T-helper 1 cell treated with Interleukin-12 subunit alpha and Interleukin-12 subunit beta and Interleukin-4 antibody, amounts not matched to agents 30 ng/mL and 1 ng/mL, for 36 hours (primary cell): Measurements from ENCODE around the gene LYPD8. TPM values are rescaled to one million over a fixed set of nuclear protein-coding genes. Genes with fewer than 3 reads are reported as not detected.
"Not testable (repeated sequence)": the region's sequence is repeated elsewhere in the genome, so short reads cannot be mapped to it uniquely, and the experiment has no call there.

Experiments used
- intact Hi-C: fragments of 100-400 bp; cut with micrococcal nuclease; formaldehyde crosslinking; loops from one replicate; pipeline ENCODE4 v1.15.1; 2024
- total RNA-seq: library from RNA; stranded (reverse); gene quantifications from 2 replicates; pipeline ENCODE4 v1.2.3, GENCODE V29; 2022

Gene LYPD8
- total RNA-seq, result not detected in 2 replicates

DNA sequence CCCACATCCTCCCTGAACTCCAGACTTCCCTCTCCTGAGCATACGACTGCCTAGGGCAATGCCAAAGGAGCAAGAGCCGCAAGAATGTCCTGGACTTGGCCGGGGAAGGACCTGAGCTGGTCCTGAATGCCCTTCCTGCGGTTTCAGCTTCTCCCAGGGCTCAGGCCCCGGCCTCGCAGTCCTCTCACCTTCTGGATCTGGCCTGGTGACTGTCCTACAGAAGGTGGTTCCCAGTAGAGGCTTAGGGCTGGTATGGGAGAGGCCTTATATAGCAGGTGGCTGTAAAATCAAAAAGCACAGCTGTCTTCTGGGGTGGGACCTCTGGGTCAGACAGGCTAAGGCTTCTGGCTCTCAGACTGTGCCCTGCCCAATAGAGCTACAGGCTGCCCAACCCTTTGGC, at the start of gene LYPD8:
LYPD8 (minus strand) TSS at position 243 of the 400 bp plus-strand sequence. CDS start 4,678 bp downstream, outside the sequence.
- intact Hi-C loops, result no loop called here

- intact Hi-C loops, result no loop called here
These were observed 49.5 kb upstream of the LYPD8 start for GRCh38 chr1:248804771-248805681.

- intact Hi-C loops, result not testable (repeated sequence)
These were observed 47.9 kb upstream of the LYPD8 start for GRCh38 chr1:248803501-248803900.

GRCh38 chr1:248802454-248802853, 46.9 kb upstream of the LYPD8 start:
- intact Hi-C loops, result no loop called here

- intact Hi-C loops, result no loop called here
These were observed 44.9 kb upstream of the LYPD8 start for GRCh38 chr1:248800459-248800858.

GRCh38 chr1:248798791-248799190, 43.2 kb upstream of the LYPD8 start:
- intact Hi-C loops, result no loop called here

GRCh38 chr1:248794663-248795062, 39.1 kb upstream of the LYPD8 start:
- intact Hi-C loops, result not testable (repeated sequence)

GRCh38 chr1:248793592-248793991, 38.0 kb upstream of the LYPD8 start:
- intact Hi-C loops, result no loop called here

- intact Hi-C loops, result no loop called here
These were observed 36.8 kb upstream of the LYPD8 start for GRCh38 chr1:248792342-248792741.

DNA sequence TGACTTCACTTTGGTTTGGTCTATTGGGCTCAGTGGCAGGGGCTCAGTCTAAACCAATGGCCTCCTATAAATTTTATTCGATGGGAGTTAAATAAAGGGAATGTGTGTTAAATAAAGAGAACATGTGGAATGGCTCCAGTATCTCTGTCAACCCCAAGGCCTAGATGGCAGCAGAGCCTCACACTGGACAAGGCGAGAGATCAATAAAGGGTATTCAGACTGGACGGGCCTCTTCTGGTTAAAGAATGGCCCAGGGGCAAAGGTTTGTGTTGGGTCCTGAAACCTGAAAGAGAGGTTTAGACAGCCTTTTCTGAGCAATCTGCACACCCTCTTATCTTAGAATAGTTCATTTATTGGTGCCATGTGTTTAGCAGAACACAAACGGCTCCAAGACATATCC, 35.5 kb upstream of the LYPD8 start:
- intact Hi-C loops, result no loop called here

- intact Hi-C loops, result no loop called here
These were observed 34.9 kb upstream of the LYPD8 start for GRCh38 chr1:248790456-248790855.

- intact Hi-C loops, result not testable (repeated sequence)
These were observed 33.8 kb upstream of the LYPD8 start for GRCh38 chr1:248789337-248789736.

DNA sequence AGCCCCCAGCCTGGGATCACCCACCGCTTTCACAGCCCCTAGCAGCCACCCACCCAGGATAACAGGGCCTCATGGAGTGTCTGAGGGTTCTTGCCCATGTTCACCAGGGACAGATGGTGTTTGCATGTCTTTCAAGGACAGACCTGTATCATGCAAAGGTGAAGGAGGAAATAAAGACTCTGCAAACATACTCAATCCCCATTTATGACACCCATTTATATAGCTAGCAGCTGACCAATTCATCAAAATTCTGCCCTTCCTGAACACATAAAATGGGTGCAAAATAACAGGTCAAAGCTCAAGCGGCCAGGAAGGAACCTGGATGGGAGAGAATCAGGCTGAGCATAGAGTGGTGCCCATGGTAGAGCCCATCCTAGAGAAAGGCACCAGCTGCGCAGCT, 32.8 kb upstream of the LYPD8 start:
- intact Hi-C loops, result no loop called here

- intact Hi-C loops, result no loop called here
These were observed 31.9 kb upstream of the LYPD8 start for GRCh38 chr1:248787430-248787829.

DNA sequence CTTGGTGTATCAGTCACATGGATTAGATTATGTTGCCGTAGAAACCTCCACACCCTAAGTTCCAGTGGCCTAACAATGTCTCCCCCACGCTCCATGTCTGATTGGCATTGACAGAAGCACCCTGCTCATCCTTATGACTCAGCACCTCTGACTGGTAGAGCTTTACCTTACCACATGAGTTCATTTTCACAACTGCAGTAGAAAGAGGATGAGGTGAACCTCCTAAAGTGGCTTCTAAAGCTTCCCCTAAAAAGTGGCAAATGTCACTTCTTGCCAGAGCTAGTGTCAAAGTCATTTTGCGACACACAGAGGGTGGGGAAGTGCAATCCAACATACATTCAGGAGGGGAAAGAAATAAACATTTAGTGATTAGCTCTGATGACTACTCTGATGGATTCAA, 30.6 kb upstream of the LYPD8 start:
- intact Hi-C loops, result no loop called here

GRCh38 chr1:248783367-248783766, 27.8 kb upstream of the LYPD8 start:
- intact Hi-C loops, result no loop called here

GRCh38 chr1:248782416-248783141, 27.0 kb upstream of the LYPD8 start:
- intact Hi-C loops, result no loop called here

DNA sequence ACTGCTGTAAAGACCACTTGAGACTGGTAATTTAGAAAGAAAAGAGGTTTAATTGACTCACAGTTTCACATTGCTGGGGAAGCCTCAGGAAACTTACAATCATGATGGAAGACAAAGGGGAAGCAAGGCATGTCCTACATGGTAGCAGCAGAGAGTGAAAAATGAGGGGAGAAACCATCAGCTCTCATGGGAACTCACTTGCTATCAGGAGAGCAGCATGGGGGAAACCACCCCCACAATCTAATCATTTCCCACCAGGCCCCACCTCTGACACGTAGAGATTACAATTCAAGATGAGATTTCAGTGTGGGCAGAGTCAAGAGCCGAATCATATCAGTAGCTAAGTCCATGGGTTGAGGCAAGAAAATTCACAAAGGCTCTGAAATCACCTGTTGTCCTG, 23.8 kb upstream of the LYPD8 start:
- intact Hi-C loops, result no loop called here

GRCh38 chr1:248778906-248779305, 23.3 kb upstream of the LYPD8 start:
- intact Hi-C loops, result no loop called here

GRCh38 chr1:248776991-248777390, 21.4 kb upstream of the LYPD8 start:
- intact Hi-C loops, result no loop called here

DNA sequence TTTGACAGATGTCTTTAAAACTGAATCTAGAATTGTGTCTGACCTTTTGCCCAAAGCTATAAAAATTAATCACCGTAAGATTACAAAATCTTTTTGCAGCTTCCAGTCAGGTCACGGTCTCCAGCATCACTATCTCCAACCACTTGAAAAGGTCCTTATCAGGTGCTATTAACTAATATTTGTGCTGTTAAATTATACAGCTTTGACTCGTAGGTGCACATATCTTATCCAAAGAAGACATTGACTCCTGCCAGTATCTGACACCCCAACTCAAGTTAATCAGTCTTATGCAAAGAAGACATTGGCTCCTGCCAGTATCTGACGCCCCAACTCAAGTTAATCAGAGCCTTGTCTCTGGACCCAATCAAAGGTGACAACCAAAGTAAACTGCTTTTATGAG, 19.9 kb upstream of the LYPD8 start:
- intact Hi-C loops, result no loop called here

- intact Hi-C loops, result no loop called here
These were observed 4.1 kb upstream of the LYPD8 start for GRCh38 chr1:248759644-248760043.
